HL-60 (cell line): ENCODE results near the gene SH3PXD2A.

Experiments
- DNase-seq, 2 experiments: peaks; one replicate each; pipeline ENCODE4 v3.0.0-alpha.2; 2010 to 2020; ENCODE audit warnings: low read depth in 1 of 2, low spot score in 1 of 2
- H3K27ac ChIP-seq: fragments of 250-450 bp; sonication (Bioruptor Pico); replicated peaks from 2 replicates; pipeline ENCODE4 v1.5.1; 2020; ENCODE audit warnings: mild to moderate bottlenecking, moderate library complexity
- H3K27me3 ChIP-seq: fragments of 250-450 bp; sonication (Bioruptor Pico); 2 replicates; pipeline ENCODE4 v1.5.1; 2021; ENCODE audit warnings: mild to moderate bottlenecking, moderate library complexity; ENCODE audit not compliant: insufficient read depth, poor library complexity, severe bottlenecking
- H3K4me3 ChIP-seq: replicated peaks from 2 replicates; pipeline ENCODE4 v1.5.1; 2011; ENCODE audit warnings: mild to moderate bottlenecking, control low read depth, low read length; ENCODE audit not compliant: insufficient read depth
- GABPA ChIP-seq: IDR thresholded peaks from 2 replicates; pipeline ENCODE4 v1.6.1; 2012; ENCODE audit warnings: low read depth
- POLR2AphosphoS5 ChIP-seq: IDR thresholded peaks from 2 replicates; pipeline ENCODE4 v1.6.1; 2012; ENCODE audit warnings: low read depth
- SPI1 ChIP-seq: IDR thresholded peaks from 2 replicates; pipeline ENCODE4 v1.6.1; 2012; ENCODE audit warnings: low read depth, mild to moderate bottlenecking, borderline replicate concordance
- TF ChIP-seq, protein P1 (sequence below): IDR thresholded peaks from 2 replicates; pipeline ENCODE4 v1.6.1; 2012; ENCODE audit warnings: low read depth; ENCODE audit not compliant: insufficient replicate concordance
- TF ChIP-seq, protein P2 (sequence below): IDR thresholded peaks from one replicate; pipeline ENCODE4 v1.5.1; 2011; ENCODE audit warnings: low read length, control low read depth, inconsistent platforms; ENCODE audit not compliant: insufficient read depth

The SH3PXD2A gene

DNA sequence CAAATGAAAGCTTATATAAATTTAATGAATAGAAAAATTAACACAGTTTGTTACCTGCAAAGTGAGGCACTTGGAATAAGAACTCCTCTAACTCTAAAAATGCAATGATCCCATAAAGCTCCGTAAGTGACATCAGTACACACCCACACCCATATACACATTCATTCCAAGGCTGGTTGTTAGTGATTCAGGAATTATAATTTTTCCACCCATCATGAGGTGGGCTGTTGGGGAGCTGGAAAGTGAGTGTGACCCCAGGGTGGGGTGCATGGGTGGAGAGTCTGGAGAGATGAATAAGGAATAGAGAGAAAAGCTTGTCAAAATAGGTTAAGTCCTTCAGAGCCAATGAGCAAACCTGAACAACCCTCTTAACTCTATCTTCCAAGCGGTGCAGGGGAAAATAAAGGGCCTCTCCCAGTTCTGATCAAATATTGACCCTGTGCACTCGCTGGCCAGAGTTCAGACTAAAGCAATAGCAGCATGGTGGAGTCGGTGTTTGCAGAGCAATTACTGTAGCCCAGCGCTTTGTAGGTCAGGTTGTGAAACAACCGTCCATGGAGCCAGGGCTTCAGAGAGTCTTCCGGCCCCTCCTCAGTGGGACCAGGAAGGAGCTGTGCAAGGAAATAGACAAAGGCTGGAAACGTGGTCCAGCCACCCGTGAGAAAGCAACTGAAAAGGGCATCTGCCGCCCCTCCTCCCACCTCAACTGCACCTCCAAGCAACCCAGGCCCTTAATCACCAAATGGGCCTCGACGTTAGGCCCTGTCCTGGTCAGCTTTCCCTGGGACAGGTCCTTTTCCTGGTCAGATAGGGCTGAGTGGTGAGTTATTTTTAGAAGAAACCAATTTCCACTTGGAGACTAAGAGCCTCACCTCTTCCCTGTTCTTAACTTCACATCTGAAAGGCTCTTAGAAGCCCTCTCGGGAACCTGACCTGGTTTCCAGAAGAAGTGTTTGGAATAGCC is 61.2 kb downstream of the SH3PXD2A start:
- no peak for TF ChIP-seq POLR2AphosphoS5
- H3K27me3 ChIP-seq: no peaks in the 10 kb centered on the region
- no peak overlapping the region for H3K4me3 ChIP-seq
- no peak for DNase-seq
- H3K27ac ChIP-seq: no peak overlapping the region

DNA sequence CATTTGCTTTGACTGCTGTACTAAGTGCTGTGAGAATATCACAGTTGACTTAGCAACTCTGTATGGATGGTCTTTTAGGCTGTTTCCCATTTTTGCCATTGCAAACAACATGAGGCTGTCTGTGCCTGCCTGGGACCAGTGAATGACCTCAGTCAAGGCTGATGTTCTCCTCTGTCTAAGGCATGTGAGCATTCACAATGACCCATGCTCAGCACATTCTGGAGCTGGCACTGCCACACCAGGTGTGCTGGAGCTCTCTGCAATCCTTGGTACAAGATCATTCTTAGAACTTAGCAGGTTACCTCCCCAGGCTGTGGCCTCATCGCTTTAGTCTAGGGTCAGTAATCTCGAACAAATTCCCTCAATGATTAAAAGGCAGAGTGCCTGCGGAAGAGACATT is 61.9 kb downstream of the SH3PXD2A start:
- Histone ChIP-seq H3K27me3 (no peaks in the 10 kb centered on the region), H3K27ac (no peak overlapping the region), H3K4me3 (no peak overlapping the region)
- TF ChIP-seq SPI1 (no peak), POLR2AphosphoS5 (no peak), GABPA (no peak)
- TF ChIP-seq, protein P1, sequence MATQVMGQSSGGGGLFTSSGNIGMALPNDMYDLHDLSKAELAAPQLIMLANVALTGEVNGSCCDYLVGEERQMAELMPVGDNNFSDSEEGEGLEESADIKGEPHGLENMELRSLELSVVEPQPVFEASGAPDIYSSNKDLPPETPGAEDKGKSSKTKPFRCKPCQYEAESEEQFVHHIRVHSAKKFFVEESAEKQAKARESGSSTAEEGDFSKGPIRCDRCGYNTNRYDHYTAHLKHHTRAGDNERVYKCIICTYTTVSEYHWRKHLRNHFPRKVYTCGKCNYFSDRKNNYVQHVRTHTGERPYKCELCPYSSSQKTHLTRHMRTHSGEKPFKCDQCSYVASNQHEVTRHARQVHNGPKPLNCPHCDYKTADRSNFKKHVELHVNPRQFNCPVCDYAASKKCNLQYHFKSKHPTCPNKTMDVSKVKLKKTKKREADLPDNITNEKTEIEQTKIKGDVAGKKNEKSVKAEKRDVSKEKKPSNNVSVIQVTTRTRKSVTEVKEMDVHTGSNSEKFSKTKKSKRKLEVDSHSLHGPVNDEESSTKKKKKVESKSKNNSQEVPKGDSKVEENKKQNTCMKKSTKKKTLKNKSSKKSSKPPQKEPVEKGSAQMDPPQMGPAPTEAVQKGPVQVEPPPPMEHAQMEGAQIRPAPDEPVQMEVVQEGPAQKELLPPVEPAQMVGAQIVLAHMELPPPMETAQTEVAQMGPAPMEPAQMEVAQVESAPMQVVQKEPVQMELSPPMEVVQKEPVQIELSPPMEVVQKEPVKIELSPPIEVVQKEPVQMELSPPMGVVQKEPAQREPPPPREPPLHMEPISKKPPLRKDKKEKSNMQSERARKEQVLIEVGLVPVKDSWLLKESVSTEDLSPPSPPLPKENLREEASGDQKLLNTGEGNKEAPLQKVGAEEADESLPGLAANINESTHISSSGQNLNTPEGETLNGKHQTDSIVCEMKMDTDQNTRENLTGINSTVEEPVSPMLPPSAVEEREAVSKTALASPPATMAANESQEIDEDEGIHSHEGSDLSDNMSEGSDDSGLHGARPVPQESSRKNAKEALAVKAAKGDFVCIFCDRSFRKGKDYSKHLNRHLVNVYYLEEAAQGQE: no peak
- TF ChIP-seq, protein P2, sequence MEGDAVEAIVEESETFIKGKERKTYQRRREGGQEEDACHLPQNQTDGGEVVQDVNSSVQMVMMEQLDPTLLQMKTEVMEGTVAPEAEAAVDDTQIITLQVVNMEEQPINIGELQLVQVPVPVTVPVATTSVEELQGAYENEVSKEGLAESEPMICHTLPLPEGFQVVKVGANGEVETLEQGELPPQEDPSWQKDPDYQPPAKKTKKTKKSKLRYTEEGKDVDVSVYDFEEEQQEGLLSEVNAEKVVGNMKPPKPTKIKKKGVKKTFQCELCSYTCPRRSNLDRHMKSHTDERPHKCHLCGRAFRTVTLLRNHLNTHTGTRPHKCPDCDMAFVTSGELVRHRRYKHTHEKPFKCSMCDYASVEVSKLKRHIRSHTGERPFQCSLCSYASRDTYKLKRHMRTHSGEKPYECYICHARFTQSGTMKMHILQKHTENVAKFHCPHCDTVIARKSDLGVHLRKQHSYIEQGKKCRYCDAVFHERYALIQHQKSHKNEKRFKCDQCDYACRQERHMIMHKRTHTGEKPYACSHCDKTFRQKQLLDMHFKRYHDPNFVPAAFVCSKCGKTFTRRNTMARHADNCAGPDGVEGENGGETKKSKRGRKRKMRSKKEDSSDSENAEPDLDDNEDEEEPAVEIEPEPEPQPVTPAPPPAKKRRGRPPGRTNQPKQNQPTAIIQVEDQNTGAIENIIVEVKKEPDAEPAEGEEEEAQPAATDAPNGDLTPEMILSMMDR: no peak
- DNase-seq: no peak

DNA sequence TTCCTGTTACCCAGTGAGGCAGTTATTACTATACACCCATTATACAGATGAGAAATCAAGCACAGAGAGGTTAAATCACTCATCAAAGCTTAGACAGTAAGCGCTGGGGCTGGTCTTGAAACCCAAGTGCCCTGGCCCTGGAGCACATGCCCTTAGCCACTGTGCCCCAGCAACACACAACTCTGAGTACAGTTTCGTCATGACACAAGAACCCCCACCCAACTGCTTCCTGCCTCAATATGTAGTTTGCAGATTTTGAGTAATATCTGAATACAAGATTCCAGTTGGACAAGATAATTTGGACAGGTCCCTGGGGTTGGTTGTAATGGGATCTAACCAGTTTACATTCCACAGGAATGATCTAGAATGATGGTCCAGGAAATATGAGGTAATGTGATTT is 62.8 kb downstream of the SH3PXD2A start:
- Histone ChIP-seq H3K27me3 (no peaks in the 10 kb centered on the region), H3K27ac (no peak overlapping the region), H3K4me3 (no peak overlapping the region)
- no peak for DNase-seq
- TF ChIP-seq GABPA (no peak), SPI1 (no peak), POLR2AphosphoS5 (no peak)
- TF ChIP-seq, protein P2: no peak
- TF ChIP-seq, protein P1: no peak

- no peak for DNase-seq
- no peaks in the 10 kb centered on the region for H3K27me3 ChIP-seq
- H3K27ac ChIP-seq: no peak overlapping the region
- H3K4me3 ChIP-seq: no peak overlapping the region
- no peak for TF ChIP-seq POLR2AphosphoS5
- TF ChIP-seq, protein P1: no peak
- TF ChIP-seq, protein P2: no peak
- TF ChIP-seq GABPA: no peak
- TF ChIP-seq SPI1: no peak
Measured at GRCh38 chr10:103791858-103792257, 63.5 kb downstream of the SH3PXD2A start.
